Neuronal stem cell (in vitro differentiated cells): ENCODE measurements around the gene CISH.

ENCODE experiments used
- DNase-seq: peaks from one replicate; pipeline ENCODE4 v3.0.0-alpha.2; 2013; ENCODE audit warnings: low spot score
- H2AFZ ChIP-seq: one replicate; pipeline ENCODE4 v1.6.1; 2013; ENCODE audit warnings: mild to moderate bottlenecking, low read length, inconsistent platforms
- H2AK5ac ChIP-seq: 2 replicates; pipeline ENCODE4 v1.6.1; 2013; ENCODE audit warnings: low read depth, mild to moderate bottlenecking, inconsistent platforms, low read length, moderate library complexity, mixed read lengths
- H2BK120ac ChIP-seq: 2 replicates; pipeline ENCODE4 v1.6.1; 2013; ENCODE audit warnings: low read depth, mild to moderate bottlenecking, inconsistent platforms, low read length, moderate library complexity, mixed read lengths
- H2BK12ac ChIP-seq: one replicate; pipeline ENCODE4 v1.6.1; 2013; ENCODE audit warnings: low read length, inconsistent platforms
- H2BK15ac ChIP-seq: 2 replicates; pipeline ENCODE4 v1.6.1; 2013; ENCODE audit warnings: mild to moderate bottlenecking, low read length, inconsistent platforms, mixed read lengths
- H2BK5ac ChIP-seq: one replicate; pipeline ENCODE4 v1.6.1; 2013; ENCODE audit warnings: inconsistent platforms, mild to moderate bottlenecking, low read length, moderate library complexity
- H3K14ac ChIP-seq: one replicate; pipeline ENCODE4 v1.6.1; 2013; ENCODE audit warnings: low read length, inconsistent platforms
- H3K18ac ChIP-seq: 2 replicates; pipeline ENCODE4 v1.6.1; 2013; ENCODE audit warnings: low read length, inconsistent platforms
- H3K23ac ChIP-seq: 2 replicates; pipeline ENCODE4 v1.6.1; 2013; ENCODE audit warnings: low read depth, mild to moderate bottlenecking, mixed read lengths, low read length, inconsistent platforms; ENCODE audit not compliant: poor library complexity
- H3K27ac ChIP-seq: replicated peaks from 3 replicates; pipeline ENCODE4 v1.5.1; 2013; ENCODE audit warnings: low read length, inconsistent platforms
- H3K27me3 ChIP-seq, 3 experiments: 2 replicates each; pipeline ENCODE4 v1.6.1; 2013; ENCODE audit warnings: low read length in 3 of 3, mild to moderate bottlenecking in 2 of 3, inconsistent platforms in 1 of 3, low read depth in 1 of 3, mixed read lengths in 1 of 3, moderate library complexity in 1 of 3; ENCODE audit not compliant: control insufficient read depth in 3 of 3, insufficient read depth in 3 of 3
- H3K36me3 ChIP-seq, 2 donors: replicated peaks in 1 of 2; 2 replicates each; pipeline ENCODE4 v1.6.1; 2013; ENCODE audit warnings: low read length in 2 of 2; ENCODE audit not compliant: control insufficient read depth in 2 of 2, insufficient read depth in 2 of 2
- H3K4ac ChIP-seq: 2 replicates; pipeline ENCODE4 v1.6.1; 2013; ENCODE audit warnings: inconsistent platforms, mild to moderate bottlenecking, low read length, moderate library complexity
- H3K4me1 ChIP-seq, 2 donors: 1 replicate in 1 of 2; 2 replicates in 1 of 2; pipeline ENCODE4 v1.6.1; 2013; ENCODE audit warnings: low read length in 2 of 2, low read depth in 1 of 2; ENCODE audit not compliant: control insufficient read depth in 2 of 2, insufficient read depth in 1 of 2
- H3K4me2 ChIP-seq: one replicate; pipeline ENCODE4 v1.6.1; 2013; ENCODE audit warnings: mild to moderate bottlenecking, low read length, inconsistent platforms; ENCODE audit not compliant: insufficient read depth, poor library complexity, severe bottlenecking
- H3K4me3 ChIP-seq, 2 donors: 2 replicates each; pipeline ENCODE4 v1.5.1; 2013; ENCODE audit warnings: low read length in 2 of 2, mild to moderate bottlenecking in 2 of 2, inconsistent platforms in 1 of 2, moderate library complexity in 1 of 2
- H3K79me1 ChIP-seq: one replicate; pipeline ENCODE4 v1.6.1; 2013; ENCODE audit warnings: low read depth, mild to moderate bottlenecking, inconsistent platforms, low read length, moderate library complexity
- H3K9ac ChIP-seq: one replicate; pipeline ENCODE4 v1.6.1; 2013; ENCODE audit warnings: mild to moderate bottlenecking, low read depth, low read length, inconsistent platforms; ENCODE audit not compliant: poor library complexity
- H3K9me3 ChIP-seq, 2 donors: replicated peaks in 1 of 2; 2 replicates each; pipeline versions ENCODE3 to v1.6.1; 2013; ENCODE audit warnings: low read length in 2 of 2, mild to moderate bottlenecking in 2 of 2, inconsistent platforms in 1 of 2, low read depth in 1 of 2, mixed read lengths in 1 of 2, moderate library complexity in 1 of 2; ENCODE audit not compliant: control insufficient read depth in 2 of 2, insufficient read depth in 1 of 2
- H4K8ac ChIP-seq: one replicate; pipeline ENCODE4 v1.6.1; 2013; ENCODE audit warnings: low read depth, mild to moderate bottlenecking, inconsistent platforms, low read length, moderate library complexity
- H4K91ac ChIP-seq: one replicate; pipeline ENCODE4 v1.6.1; 2013; ENCODE audit warnings: low read length, low read depth, mild to moderate bottlenecking, inconsistent platforms; ENCODE audit not compliant: poor library complexity
- WGBS, 2 donors: extraction: QIAGEN DNeasy Blood & Tissue Kit; methylation state at CpG; one replicate each; pipeline ENCODE4 v1.1.7; 2013; ENCODE audit warnings: missing lambda C conversion rate in 2 of 2, mixed read lengths in 1 of 2; ENCODE audit not compliant: insufficient read length in 2 of 2, insufficient replicate concordance in 1 of 2; ENCODE audit errors: extremely low coverage in 2 of 2; 5-methylcytosine and 5-hydroxymethylcytosine counted together

CISH gene

GRCh38 chr3:50610181-50610971 lies 1.2 kb downstream of the CISH start:
- H3K14ac ChIP-seq: peak overlapping the region; percentile 5
- H3K4me2 ChIP-seq: no peak overlapping the region
- peaks cover 2 to 39% of the 10 kb centered on the region in 2 donors for H3K36me3 ChIP-seq
- DNase-seq: no peak
- H3K27ac ChIP-seq: no peak overlapping the region
- peaks cover 8 to 14% of the 10 kb centered on the region in 2 donors for H3K4me1 ChIP-seq
- no peak overlapping the region for H3K18ac ChIP-seq
- H4K91ac ChIP-seq: no peak overlapping the region
- H2BK15ac ChIP-seq: peak overlapping the region; percentile 13
- no peak overlapping the region for H2AFZ ChIP-seq
- peak overlapping the region; percentile 46 for H3K9ac ChIP-seq
- no peak overlapping the region for H4K8ac ChIP-seq
- no peak overlapping the region for H2BK12ac ChIP-seq
- H2BK5ac ChIP-seq: peak overlapping the region; percentile 76
- no peak overlapping the region for H2BK120ac ChIP-seq
- peak overlapping the region; percentile 67 for H2AK5ac ChIP-seq
- WGBS, 2 donors: no CpG with 5 or more reads among the region's 6 CpGs
- peaks cover 0 to 23% (median 0%) of the 10 kb centered on the region in 3 experiments for H3K27me3 ChIP-seq
- peak overlapping the region in 1 of 2 donors; percentile 55 for H3K4me3 ChIP-seq
- H3K9me3 ChIP-seq: no peaks in the 10 kb centered on the region
- no peak overlapping the region for H3K23ac ChIP-seq
- H3K4ac ChIP-seq: no peak overlapping the region
- no peaks in the 10 kb centered on the region for H3K79me1 ChIP-seq

GRCh38 chr3:50609763-50610085 lies 1.9 kb downstream of the CISH start:
- peaks cover 0 to 23% (median 0%) of the 10 kb centered on the region in 3 experiments for H3K27me3 ChIP-seq
- H2BK15ac ChIP-seq: peak overlapping the region; percentile 15
- no peak overlapping the region for H3K4ac ChIP-seq
- peak overlapping the region; percentile 67 for H2AK5ac ChIP-seq
- no peak for DNase-seq
- H2BK12ac ChIP-seq: no peak overlapping the region
- no peak overlapping the region for H3K23ac ChIP-seq
- no peak overlapping the region for H3K18ac ChIP-seq
- H3K79me1 ChIP-seq: no peaks in the 10 kb centered on the region
- H3K9ac ChIP-seq: no peak overlapping the region
- peaks cover 2 to 42% of the 10 kb centered on the region in 2 donors for H3K36me3 ChIP-seq
- H4K8ac ChIP-seq: no peak overlapping the region
- H3K4me2 ChIP-seq: no peak overlapping the region
- H2BK5ac ChIP-seq: no peak overlapping the region
- no peak overlapping the region for H3K14ac ChIP-seq
- H2BK120ac ChIP-seq: no peak overlapping the region
- peaks cover 8 to 14% of the 10 kb centered on the region in 2 donors for H3K4me1 ChIP-seq
- H3K9me3 ChIP-seq: no peaks in the 10 kb centered on the region
- H3K4me3 ChIP-seq: no peak overlapping the region
- no peak overlapping the region for H2AFZ ChIP-seq
- WGBS, 2 donors: no CpG with 5 or more reads among the region's 3 CpGs
- H3K27ac ChIP-seq: no peak overlapping the region
- H4K91ac ChIP-seq: no peak overlapping the region

- Histone ChIP-seq H3K9ac (no peak overlapping the region), H3K14ac (no peak overlapping the region), H3K27me3 (peaks cover 0 to 23% (median 0%) of the 10 kb centered on the region in 3 experiments), H3K9me3 (no peaks in the 10 kb centered on the region), H2BK12ac (no peak overlapping the region), H2BK15ac (peak overlapping the region; percentile 15), H3K27ac (no peak overlapping the region), H2AFZ (no peak overlapping the region), H3K4ac (no peak overlapping the region), H2BK120ac (no peak overlapping the region), H3K36me3 (peaks cover 2 to 46% of the 10 kb centered on the region in 2 donors), H3K79me1 (no peaks in the 10 kb centered on the region), H2BK5ac (no peak overlapping the region), H3K23ac (no peak overlapping the region), H4K8ac (no peak overlapping the region), H3K4me3 (no peak overlapping the region), H3K4me2 (no peak overlapping the region), H3K18ac (no peak overlapping the region), H3K4me1 (peaks cover 8 to 14% of the 10 kb centered on the region in 2 donors), H4K91ac (no peak overlapping the region), H2AK5ac (peak overlapping the region; percentile 67)
- DNase-seq: no peak
- WGBS, 2 donors: no CpG with 5 or more reads among the region's 5 CpGs
Observed at GRCh38 chr3:50609071-50609762, 2.4 kb downstream of the CISH start.

- Histone ChIP-seq H3K4ac (no peak overlapping the region), H2BK15ac (no peak overlapping the region), H2AFZ (no peak overlapping the region), H2AK5ac (no peak overlapping the region), H2BK120ac (no peak overlapping the region), H3K79me1 (no peaks in the 10 kb centered on the region), H3K36me3 (peaks cover 2 to 46% of the 10 kb centered on the region in 2 donors), H4K8ac (no peak overlapping the region), H3K27ac (no peak overlapping the region), H3K4me2 (no peak overlapping the region), H2BK5ac (no peak overlapping the region), H3K4me3 (no peak overlapping the region), H2BK12ac (no peak overlapping the region), H3K18ac (no peak overlapping the region), H3K4me1 (peaks cover 8 to 14% of the 10 kb centered on the region in 2 donors), H3K23ac (no peak overlapping the region), H4K91ac (no peak overlapping the region), H3K14ac (no peak overlapping the region), H3K9me3 (no peaks in the 10 kb centered on the region), H3K27me3 (peaks cover 0 to 18% (median 0%) of the 10 kb centered on the region in 3 experiments), H3K9ac (no peak overlapping the region)
- no peak for DNase-seq
- WGBS, 2 donors: no CpG with 5 or more reads among the region's 7 CpGs
Observed at GRCh38 chr3:50608278-50608677, 3.3 kb downstream of the CISH start.
